ENCODE results near the gene RNFT2.

RNFT2 gene

DNA sequence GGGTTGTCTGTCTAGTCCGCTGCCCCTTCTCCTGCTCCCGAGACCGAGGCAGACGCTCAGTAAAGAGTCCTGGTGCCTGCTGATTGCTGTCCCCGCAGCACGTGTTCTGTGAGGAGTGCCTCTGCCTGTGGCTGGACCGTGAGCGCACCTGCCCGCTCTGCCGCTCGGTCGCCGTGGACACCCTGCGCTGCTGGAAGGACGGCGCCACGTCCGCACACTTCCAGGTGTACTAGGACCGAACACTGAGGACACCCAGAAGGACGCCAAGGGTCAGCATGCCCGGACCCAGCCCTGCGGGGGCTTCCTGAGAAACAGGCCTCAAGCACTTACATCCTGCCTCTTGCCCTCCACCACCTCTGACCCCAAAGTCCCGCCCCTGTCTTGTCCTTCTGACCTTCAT, 111.1 kb downstream of the RNFT2 start:
- no peaks in the 10 kb centered on the region for H3K36me3 ChIP-seq (ENCODE audit: control insufficient read depth, low read depth, low read length)
- no peak overlapping the region for H3K4me3 ChIP-seq (ENCODE audit: low read length)
- no peak overlapping the region for H3K9ac ChIP-seq (ENCODE audit: low read length)
- H3K27me3 ChIP-seq (ENCODE audit: control insufficient read depth, insufficient read depth, low read length): no peaks in the 10 kb centered on the region
- no peaks in the 10 kb centered on the region for H3K9me3 ChIP-seq (ENCODE audit: control insufficient read depth, low read depth, low read length)
- H3K27ac ChIP-seq (ENCODE audit: low read length): no peak overlapping the region
- H3K4me1 ChIP-seq (ENCODE audit: control insufficient read depth, low read depth, low read length): no peaks in the 10 kb centered on the region

DNA sequence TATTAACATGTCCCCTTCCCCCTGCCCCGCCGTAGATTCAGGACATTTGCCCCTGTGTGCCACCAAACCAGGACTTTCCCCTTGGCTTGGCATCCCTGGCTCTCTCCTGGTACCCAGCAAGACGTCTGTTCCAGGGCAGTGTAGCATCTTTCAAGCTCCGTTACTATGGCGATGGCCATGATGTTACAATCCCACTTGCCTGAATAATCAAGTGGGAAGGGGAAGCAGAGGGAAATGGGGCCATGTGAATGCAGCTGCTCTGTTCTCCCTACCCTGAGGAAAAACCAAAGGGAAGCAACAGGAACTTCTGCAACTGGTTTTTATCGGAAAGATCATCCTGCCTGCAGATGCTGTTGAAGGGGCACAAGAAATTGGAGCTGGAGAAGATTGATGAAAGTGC, 114.2 kb downstream of the RNFT2 start:
- H3K36me3 ChIP-seq (ENCODE audit: control insufficient read depth, low read depth, low read length): no peaks in the 10 kb centered on the region
- no peak overlapping the region for H3K27ac ChIP-seq (ENCODE audit: low read length)
- no peak overlapping the region for H3K9ac ChIP-seq (ENCODE audit: low read length)
- H3K4me3 ChIP-seq (ENCODE audit: low read length): no peak overlapping the region
- no peaks in the 10 kb centered on the region for H3K9me3 ChIP-seq (ENCODE audit: control insufficient read depth, low read depth, low read length)
- H3K4me1 ChIP-seq (ENCODE audit: control insufficient read depth, low read depth, low read length): no peaks in the 10 kb centered on the region
- no peaks in the 10 kb centered on the region for H3K27me3 ChIP-seq (ENCODE audit: control insufficient read depth, insufficient read depth, low read length)

DNA sequence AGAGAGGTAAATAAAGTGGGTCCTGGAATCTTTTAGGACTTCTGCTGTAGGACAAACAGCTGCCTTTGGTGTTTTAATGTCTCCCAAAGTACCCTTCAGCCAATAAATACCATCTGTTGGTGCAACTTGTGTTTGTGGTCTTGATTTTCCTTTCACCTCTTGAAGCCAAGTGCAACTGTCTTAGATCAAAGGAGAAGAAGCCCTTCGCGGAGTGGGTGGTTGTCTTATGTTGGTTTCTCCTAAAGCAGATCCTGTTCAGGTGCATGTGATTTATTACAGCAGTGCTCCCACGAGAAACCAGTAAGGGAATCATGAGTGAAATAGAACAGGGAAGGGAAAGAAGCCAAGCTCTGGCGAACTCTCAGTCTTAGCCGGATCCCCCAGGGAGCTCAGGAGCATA, 115.4 kb downstream of the RNFT2 start:
- no peaks in the 10 kb centered on the region for H3K4me1 ChIP-seq (ENCODE audit: control insufficient read depth, low read depth, low read length)
- H3K9me3 ChIP-seq (ENCODE audit: control insufficient read depth, low read depth, low read length): no peaks in the 10 kb centered on the region
- no peaks in the 10 kb centered on the region for H3K36me3 ChIP-seq (ENCODE audit: control insufficient read depth, low read depth, low read length)
- H3K27ac ChIP-seq (ENCODE audit: low read length): no peak overlapping the region
- H3K27me3 ChIP-seq (ENCODE audit: control insufficient read depth, insufficient read depth, low read length): no peaks in the 10 kb centered on the region
- H3K4me3 ChIP-seq (ENCODE audit: low read length): no peak overlapping the region
- no peak overlapping the region for H3K9ac ChIP-seq (ENCODE audit: low read length)

DNA sequence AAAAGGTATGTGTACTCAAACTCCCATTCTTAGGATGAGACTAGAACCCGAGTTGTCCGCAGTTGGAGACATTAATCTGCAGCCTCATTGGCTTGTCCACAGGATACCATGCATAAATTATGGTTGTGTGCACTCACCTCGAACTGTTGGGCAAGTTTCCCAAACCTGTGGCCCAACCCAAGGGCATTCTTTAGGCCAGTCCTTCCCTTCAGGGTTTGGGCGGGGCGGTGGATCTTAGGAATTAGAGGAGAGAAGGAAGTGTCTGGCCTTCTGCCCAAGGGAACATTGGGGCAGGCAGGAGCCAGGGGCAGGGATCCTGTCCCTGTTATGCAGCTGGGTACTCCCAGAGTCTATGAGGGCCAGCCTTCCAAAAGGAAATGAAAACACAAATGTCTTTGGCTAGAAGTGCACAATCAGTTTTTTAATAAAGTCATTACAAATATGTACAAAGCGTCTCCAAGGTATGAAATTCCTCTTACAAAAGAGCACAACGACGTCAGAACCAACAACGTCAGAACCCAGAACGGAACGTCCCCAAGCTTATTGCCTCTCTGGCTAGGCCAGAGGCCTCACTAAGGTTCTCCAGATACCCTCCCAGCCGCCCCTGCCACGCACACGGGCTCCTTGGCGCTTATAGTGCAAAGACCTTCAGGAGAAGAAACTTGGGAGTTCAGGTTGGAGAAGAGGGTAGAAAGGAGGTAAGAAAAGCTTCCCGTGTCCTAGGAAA, 117.8 kb downstream of the RNFT2 start:
- H3K4me1 ChIP-seq (ENCODE audit: control insufficient read depth, low read depth, low read length): peaks cover 4% of the 10 kb centered on the region
- H3K27me3 ChIP-seq (ENCODE audit: control insufficient read depth, insufficient read depth, low read length): no peaks in the 10 kb centered on the region
- H3K9ac ChIP-seq (ENCODE audit: low read length): no peak overlapping the region
- H3K9me3 ChIP-seq (ENCODE audit: control insufficient read depth, low read depth, low read length): no peaks in the 10 kb centered on the region
- no peaks in the 10 kb centered on the region for H3K36me3 ChIP-seq (ENCODE audit: control insufficient read depth, low read depth, low read length)
- H3K27ac ChIP-seq (ENCODE audit: low read length): no peak overlapping the region
- no peak overlapping the region for H3K4me3 ChIP-seq (ENCODE audit: low read length)

DNA sequence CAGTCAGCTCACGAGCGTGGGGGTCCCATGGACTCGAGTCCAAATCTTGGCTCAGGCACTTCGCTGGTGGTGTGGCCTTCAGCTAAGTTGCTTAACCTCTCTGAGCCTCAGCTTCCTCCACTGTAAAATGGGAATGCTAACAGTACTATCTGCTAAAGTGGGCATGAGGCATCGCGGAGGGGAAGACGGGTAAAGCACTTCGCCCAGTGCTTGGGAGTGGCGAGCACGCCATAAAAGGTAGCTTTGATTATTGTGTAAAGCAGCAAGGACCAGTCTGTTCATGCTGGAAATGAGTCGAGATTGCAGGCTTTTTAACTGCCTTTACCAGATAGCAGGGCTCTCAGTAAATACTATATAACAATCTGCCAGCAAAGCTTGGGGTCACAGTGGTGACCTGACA, 118.6 kb downstream of the RNFT2 start:
- H3K27ac ChIP-seq (ENCODE audit: low read length): no peak overlapping the region
- no peaks in the 10 kb centered on the region for H3K27me3 ChIP-seq (ENCODE audit: control insufficient read depth, insufficient read depth, low read length)
- no peaks in the 10 kb centered on the region for H3K9me3 ChIP-seq (ENCODE audit: control insufficient read depth, low read depth, low read length)
- peaks cover 4% of the 10 kb centered on the region for H3K4me1 ChIP-seq (ENCODE audit: control insufficient read depth, low read depth, low read length)
- no peaks in the 10 kb centered on the region for H3K36me3 ChIP-seq (ENCODE audit: control insufficient read depth, low read depth, low read length)
- no peak overlapping the region for H3K9ac ChIP-seq (ENCODE audit: low read length)
- H3K4me3 ChIP-seq (ENCODE audit: low read length): no peak overlapping the region

DNA sequence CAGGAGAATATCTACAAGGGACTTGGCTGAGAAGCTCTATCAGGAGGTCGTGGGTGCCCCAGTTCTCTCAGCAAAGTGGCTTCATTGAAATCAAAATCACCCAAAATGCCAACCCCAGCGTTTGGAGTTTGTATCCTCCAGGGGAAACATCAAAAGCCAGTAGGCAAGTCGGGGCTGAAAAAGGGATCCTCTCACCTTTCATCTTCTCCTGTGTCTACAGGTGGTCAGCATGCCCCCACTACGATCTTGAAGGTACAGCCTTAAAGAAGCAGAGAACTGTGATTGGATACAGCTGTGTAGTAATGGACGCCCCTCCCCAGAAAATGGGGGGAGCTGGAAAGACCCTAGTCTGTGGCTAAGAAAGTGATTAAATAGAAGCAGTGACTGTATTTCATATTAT, 121.0 kb downstream of the RNFT2 start:
- Histone ChIP-seq H3K4me1 (ENCODE audit: control insufficient read depth, low read depth, low read length) (peaks cover 4% of the 10 kb centered on the region), H3K27me3 (ENCODE audit: control insufficient read depth, insufficient read depth, low read length) (no peaks in the 10 kb centered on the region), H3K4me3 (ENCODE audit: low read length) (no peak overlapping the region), H3K9me3 (ENCODE audit: control insufficient read depth, low read depth, low read length) (no peaks in the 10 kb centered on the region), H3K27ac (ENCODE audit: low read length) (no peak overlapping the region), H3K36me3 (ENCODE audit: control insufficient read depth, low read depth, low read length) (no peaks in the 10 kb centered on the region), H3K9ac (ENCODE audit: low read length) (no peak overlapping the region)

DNA sequence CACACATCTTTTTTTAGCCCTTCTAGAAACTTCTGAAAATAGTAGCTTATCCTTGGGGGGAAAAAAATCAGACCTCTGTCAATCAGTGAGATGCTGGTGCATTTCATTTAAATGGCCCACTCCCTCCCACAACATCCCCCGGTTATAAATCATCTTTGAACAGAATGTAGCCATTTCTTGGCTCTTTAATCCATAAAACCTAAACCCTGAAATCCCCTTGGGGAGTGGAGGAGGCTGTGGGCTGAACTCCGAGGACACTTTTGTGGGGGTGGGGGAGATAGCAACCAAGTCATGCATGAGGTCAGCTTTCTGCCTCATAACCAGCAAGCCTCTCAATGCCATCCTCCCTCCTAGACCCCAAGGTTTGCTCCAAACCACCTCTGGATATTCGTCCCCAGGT, 122.1 kb downstream of the RNFT2 start:
- Histone ChIP-seq H3K4me1 (ENCODE audit: control insufficient read depth, low read depth, low read length) (peaks cover 4% of the 10 kb centered on the region), H3K9ac (ENCODE audit: low read length) (no peak overlapping the region), H3K9me3 (ENCODE audit: control insufficient read depth, low read depth, low read length) (no peaks in the 10 kb centered on the region), H3K27ac (ENCODE audit: low read length) (no peak overlapping the region), H3K27me3 (ENCODE audit: control insufficient read depth, insufficient read depth, low read length) (no peaks in the 10 kb centered on the region), H3K4me3 (ENCODE audit: low read length) (no peak overlapping the region), H3K36me3 (ENCODE audit: control insufficient read depth, low read depth, low read length) (no peaks in the 10 kb centered on the region)

DNA sequence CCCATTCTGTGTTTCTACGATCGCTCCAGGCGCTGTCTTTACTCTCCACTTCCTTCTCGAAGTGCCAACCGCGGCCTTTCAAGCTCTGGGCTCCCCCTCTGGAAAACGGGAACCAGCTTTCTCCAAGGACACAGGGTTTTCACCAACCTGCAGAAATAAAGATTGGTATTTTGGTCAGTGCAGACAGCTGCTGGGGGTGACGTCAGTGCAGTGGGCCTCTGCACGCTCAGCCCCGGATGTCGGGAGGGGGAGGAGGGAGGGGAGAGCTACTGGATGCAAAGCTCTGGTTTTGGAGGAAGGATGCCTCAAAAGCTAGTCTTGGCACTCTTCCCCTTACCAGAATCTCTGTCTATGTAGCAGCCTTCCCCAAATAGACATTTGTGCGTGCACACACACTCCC, 123.2 kb downstream of the RNFT2 start:
- no peaks in the 10 kb centered on the region for H3K27me3 ChIP-seq (ENCODE audit: control insufficient read depth, insufficient read depth, low read length)
- peaks cover 4% of the 10 kb centered on the region for H3K4me1 ChIP-seq (ENCODE audit: control insufficient read depth, low read depth, low read length)
- H3K9ac ChIP-seq (ENCODE audit: low read length): no peak overlapping the region
- no peaks in the 10 kb centered on the region for H3K9me3 ChIP-seq (ENCODE audit: control insufficient read depth, low read depth, low read length)
- no peaks in the 10 kb centered on the region for H3K36me3 ChIP-seq (ENCODE audit: control insufficient read depth, low read depth, low read length)
- no peak overlapping the region for H3K4me3 ChIP-seq (ENCODE audit: low read length)
- no peak overlapping the region for H3K27ac ChIP-seq (ENCODE audit: low read length)

DNA sequence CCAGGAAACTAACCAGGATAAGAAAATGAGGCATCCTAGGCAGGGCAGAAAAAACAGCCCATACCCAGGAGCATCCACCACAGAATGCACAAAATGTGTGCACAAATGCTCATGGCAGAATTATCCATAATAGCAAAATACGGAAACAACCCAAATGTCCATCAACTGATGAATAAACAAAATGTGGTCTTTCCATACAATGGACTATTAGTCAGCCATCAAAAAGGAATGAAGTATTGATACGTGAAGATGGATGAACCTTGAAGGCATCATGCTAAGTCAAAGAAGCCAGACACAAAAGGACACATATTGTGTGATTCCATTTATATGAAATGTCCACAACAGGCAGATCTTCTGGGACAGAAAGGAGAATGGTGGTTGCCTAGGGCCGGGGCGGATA, 124.1 kb downstream of the RNFT2 start:
- Histone ChIP-seq H3K36me3 (ENCODE audit: control insufficient read depth, low read depth, low read length) (no peaks in the 10 kb centered on the region), H3K4me1 (ENCODE audit: control insufficient read depth, low read depth, low read length) (peaks cover 4% of the 10 kb centered on the region), H3K4me3 (ENCODE audit: low read length) (no peak overlapping the region), H3K9me3 (ENCODE audit: control insufficient read depth, low read depth, low read length) (no peaks in the 10 kb centered on the region), H3K9ac (ENCODE audit: low read length) (no peak overlapping the region), H3K27ac (ENCODE audit: low read length) (no peak overlapping the region), H3K27me3 (ENCODE audit: control insufficient read depth, insufficient read depth, low read length) (no peaks in the 10 kb centered on the region)

DNA sequence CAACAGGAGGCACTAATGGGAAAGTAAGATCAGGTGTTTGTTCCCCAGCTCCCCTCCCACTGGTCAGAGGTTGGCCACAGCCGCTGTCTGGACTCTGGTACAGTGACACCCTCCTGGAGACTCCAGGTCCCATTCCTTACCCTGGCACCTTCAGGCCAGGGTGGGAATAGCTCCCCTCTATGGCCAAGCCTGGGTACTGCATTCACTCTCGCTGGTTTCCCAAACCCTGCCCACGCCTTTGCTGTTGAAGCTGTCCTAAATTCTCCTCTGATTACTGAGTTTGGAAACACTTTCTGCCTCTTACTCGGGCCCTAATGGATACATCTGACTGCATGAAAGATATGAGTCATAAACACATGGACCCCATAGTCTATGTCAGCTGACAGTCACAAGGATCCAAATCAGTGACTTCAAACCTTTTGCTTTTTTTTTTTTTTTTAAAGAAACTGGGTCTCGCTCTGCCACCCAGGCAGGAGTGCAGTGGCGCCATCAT, 125.2 kb downstream of the RNFT2 start:
- Histone ChIP-seq H3K27ac (ENCODE audit: low read length) (no peak overlapping the region), H3K4me3 (ENCODE audit: low read length) (no peak overlapping the region), H3K27me3 (ENCODE audit: control insufficient read depth, insufficient read depth, low read length) (no peaks in the 10 kb centered on the region), H3K9ac (ENCODE audit: low read length) (no peak overlapping the region), H3K36me3 (ENCODE audit: control insufficient read depth, low read depth, low read length) (no peaks in the 10 kb centered on the region), H3K4me1 (ENCODE audit: control insufficient read depth, low read depth, low read length) (peaks cover 4% of the 10 kb centered on the region), H3K9me3 (ENCODE audit: control insufficient read depth, low read depth, low read length) (no peaks in the 10 kb centered on the region)

DNA sequence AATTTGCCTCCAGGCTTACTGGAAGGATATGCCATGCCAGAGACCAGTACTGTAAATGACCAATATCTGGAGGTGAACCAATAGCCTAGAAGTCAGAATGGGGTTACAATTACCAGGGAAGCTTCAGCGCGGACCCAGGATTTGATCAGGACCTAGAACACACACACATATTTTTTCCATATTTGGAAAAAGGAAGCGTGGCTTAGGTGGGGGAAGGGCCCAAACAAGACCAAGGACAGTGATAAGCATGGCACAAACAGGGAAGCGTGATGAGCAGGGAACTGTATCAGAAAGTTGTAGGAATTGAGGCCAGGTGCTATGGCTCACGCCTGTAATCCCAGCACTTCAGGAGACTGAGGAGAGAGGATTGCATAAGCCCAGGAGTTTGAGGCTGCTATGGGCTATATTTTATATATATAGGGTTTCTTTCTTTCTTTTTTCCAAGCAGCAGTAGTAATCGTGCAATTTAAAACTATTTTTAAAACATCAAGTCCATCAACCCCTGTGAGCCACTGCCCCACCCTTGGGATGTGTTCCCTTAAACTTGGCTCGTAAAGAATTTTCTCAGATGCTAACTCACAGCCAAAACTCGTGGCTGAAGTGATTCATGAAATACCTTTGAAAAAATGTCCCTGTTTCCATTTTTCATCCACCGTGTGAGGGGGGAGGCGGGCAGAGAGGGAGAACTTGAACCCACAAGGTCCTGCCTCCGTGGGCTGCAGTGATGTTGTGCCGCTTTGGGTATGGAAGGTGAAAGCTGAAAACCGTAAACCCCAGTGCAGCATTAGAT, 126.5 kb downstream of the RNFT2 start:
- H3K9ac ChIP-seq (ENCODE audit: low read length): no peak overlapping the region
- H3K4me3 ChIP-seq (ENCODE audit: low read length): no peak overlapping the region
- H3K4me1 ChIP-seq (ENCODE audit: control insufficient read depth, low read depth, low read length): no peaks in the 10 kb centered on the region
- H3K9me3 ChIP-seq (ENCODE audit: control insufficient read depth, low read depth, low read length): no peaks in the 10 kb centered on the region
- H3K27ac ChIP-seq (ENCODE audit: low read length): no peak overlapping the region
- H3K27me3 ChIP-seq (ENCODE audit: control insufficient read depth, insufficient read depth, low read length): no peaks in the 10 kb centered on the region
- H3K36me3 ChIP-seq (ENCODE audit: control insufficient read depth, low read depth, low read length): no peaks in the 10 kb centered on the region

DNA sequence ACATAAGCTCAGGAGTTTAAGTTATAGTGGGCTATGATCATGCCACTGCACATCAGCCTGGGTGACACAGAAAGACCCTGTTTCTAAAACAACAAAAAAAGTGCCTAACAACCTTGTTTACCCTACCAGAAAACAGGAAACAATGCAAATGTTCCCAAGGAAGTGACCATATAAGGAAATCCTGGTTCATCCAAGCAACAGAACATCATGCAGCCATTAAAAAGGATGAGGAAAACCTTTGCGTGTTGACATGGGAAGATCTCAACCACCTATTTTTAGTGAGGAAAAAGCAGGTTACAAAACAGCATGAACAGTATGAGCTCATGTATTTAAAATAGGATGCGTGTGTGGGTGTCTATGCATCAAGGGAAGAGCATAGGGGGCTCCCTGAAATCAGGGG, 129.4 kb downstream of the RNFT2 start:
- Histone ChIP-seq H3K4me1 (ENCODE audit: control insufficient read depth, low read depth, low read length) (no peaks in the 10 kb centered on the region), H3K36me3 (ENCODE audit: control insufficient read depth, low read depth, low read length) (no peaks in the 10 kb centered on the region), H3K9ac (ENCODE audit: low read length) (no peak overlapping the region), H3K9me3 (ENCODE audit: control insufficient read depth, low read depth, low read length) (no peaks in the 10 kb centered on the region), H3K27me3 (ENCODE audit: control insufficient read depth, insufficient read depth, low read length) (no peaks in the 10 kb centered on the region), H3K4me3 (ENCODE audit: low read length) (no peak overlapping the region), H3K27ac (ENCODE audit: low read length) (no peak overlapping the region)

All from iPS-18a (cell line).